ENCODE data around the gene COL15A1.
A peak's percentile ranks its signal among the peaks of the same experiment; 100 is the strongest.
"Not testable (repeated sequence)": the region's sequence is repeated elsewhere in the genome, so short reads cannot be mapped to it uniquely, and the experiment has no call there.

COL15A1 gene

DNA sequence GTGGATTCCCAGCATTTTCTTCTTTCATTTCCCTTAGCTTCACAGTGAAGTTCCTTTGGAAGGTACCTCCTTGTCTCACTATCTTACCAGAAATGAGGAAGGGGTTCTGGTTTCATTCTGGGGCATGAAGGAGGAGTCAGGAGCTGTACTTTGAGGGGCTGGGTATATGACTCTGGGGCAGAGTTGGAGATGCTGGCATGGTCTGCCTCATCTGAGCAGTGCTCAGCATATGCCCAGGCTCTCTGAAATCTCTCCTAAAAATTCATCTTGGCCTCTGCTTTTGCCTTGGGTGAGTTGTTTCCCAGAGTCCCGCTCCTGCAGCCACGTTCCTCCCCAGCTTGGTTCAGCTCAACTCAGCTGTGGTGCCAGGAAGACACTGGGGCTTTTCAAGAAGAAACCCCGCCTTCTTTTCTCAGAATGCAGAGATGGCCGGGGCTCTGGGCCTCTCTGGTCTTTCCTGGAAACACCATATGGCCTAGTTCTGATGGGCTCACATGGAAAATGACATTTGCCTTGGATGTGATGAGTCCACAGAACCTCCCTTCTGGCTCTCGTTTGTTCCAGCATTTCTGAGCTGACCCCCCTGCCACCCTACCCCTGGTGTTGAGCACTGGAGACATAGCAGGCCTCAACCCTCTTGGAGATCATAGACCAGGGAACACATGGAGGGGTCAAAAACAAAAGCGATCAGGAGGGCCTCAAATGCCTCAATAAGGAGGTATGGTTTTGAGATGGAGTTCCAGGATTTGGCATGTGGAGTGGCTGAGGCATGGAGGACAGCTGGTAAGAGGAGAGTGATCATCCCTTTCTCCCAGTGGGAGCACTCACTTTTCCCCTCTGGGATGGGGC, 149.2 kb downstream of the COL15A1 start:
- DNase-seq = peak; percentile 48

DNA sequence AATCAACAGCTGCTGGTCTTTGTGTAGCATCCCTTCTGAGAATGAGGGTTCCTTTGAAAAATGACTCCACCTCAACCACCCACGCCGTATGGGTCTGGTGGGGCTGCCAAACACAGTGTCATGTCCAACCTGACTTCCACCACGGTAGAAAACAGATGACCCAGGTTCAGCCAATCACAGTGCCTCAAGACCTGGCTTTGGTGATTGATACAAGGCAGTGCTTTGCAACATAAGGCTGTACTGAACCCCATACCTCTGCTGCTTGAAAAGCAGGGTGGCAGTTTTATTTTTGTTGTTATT, 149.7 kb downstream of the COL15A1 start:
- no peak for DNase-seq

DNA sequence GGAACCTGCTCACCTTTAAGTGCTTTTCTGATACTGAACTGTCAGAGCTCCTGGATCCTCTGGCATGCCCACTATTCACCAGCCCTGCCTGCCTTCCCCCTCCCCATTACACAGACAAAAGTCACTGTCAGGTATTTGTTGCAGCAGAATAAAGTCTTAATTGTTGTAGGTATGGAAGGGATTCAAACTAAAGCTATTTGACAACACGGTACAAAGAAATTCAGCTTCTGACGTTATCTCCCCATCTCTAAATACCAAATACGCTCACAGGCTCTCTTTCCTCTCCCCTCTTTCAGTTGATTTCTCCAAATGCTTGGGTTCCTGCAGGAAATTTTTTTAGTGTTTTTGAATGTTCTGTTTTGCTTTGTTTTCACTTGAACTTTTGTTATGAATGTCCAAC, 151.9 kb downstream of the COL15A1 start:
- DNase-seq = no peak

DNA sequence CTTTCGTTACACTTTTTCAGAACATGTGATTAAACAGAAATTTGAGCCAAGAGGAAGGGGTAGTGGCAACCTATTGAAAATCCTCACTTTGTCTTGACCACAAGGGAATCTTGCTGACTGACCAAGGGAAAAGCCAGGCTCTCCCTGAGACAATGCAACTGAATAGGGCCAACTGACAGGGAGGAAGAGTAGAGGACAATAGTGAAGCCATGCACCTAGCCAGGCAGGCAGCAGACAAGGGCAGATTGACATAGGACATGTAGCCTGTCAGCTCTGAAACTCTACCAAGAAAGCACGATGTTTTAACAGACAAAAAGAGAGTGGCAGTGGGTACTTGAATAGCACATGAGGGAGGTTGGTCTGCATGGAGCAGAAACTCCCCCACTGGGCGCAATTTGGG, 152.7 kb downstream of the COL15A1 start:
- no peak for DNase-seq

DNA sequence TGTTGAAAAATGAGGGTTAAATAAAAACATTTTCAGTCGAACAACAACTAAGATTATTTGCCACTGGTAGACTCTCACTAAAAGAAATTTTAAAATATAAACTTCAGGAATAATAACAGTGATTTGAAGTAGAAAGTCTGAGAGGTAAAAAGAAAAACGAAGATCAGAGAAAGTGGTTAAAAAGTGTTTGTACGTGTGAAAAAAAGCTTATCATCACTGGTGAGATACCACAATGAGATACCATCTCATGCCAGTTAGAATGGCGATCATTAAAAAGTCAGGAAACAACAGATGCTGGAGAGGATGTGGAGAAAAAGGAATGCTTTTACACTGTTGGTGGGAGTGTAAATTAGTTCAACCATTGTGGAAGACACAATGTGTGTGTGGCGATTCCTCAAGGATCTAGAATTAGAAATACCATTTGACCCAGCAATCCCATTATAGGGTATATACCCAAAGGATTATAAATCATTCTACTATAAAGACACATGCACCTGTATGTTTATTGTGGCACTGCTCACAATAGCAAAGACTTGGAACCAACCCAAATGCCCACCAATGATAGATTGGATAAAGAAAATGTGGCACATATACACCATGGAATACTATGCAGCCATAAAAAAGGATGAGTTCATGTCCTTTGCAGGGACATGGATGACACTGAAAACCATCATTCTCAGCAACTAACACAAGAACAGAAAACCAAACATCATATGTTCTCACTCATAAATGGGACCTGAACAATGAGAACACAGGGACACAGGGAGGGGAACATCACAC, 156.3 kb downstream of the COL15A1 start:
- not testable (repeated sequence) for DNase-seq

GRCh38 chr9:99101271-99101670, 157.6 kb downstream of the COL15A1 start:
- no peak for DNase-seq

- DNase-seq = no peak
Observed at GRCh38 chr9:99101812-99102211, 158.1 kb downstream of the COL15A1 start.

GRCh38 chr9:99103054-99103895, 159.6 kb downstream of the COL15A1 start:
- DNase-seq = no peak

GRCh38 chr9:99103901-99104458, 160.3 kb downstream of the COL15A1 start:
- DNase-seq = no peak

DNA sequence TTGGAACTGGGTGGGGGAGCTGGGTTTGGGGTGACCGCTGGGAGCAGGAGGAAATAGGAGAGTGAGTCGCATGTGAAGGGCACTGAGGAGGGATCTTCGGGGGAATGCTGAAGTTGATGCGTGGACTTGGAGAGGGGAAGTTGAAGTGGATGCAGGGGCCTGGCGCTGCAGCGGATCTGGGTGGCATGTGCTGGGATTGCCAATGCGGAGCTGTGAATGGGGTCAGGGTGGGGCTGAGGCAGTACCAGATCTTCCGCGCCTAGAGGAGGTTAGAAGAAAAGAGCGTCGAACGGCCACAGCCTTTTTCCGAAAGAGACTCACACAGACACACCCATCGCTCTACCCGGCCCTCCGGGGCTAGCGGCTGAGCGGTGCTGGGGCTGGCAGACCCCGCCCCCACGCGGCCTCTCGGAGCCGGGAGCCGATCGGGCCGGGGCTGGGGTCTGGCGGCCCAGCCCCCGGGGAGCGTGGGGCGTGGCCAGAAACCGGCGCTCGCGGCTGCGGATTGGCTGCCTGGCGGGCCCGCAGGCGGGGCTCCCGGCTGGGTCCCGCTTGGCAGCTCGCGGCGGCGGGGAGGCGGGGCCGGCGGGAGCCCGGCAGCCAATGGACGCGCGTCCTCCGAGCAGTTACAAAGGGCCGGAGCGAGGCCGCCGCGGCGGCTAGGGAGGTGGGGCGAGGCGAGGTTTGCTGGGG, 160.9 kb downstream of the COL15A1 start, which contains the start of gene TGFBR1:
Gene TGFBR1, plus strand, starts transcription at position 655 of the 693 bp plus-strand sequence. CDS start 93 bp downstream, outside the sequence.
- peak; percentile 95 for DNase-seq

- no peak for DNase-seq
Observed at GRCh38 chr9:99105152-99106043, 161.7 kb downstream of the COL15A1 start.

- DNase-seq = no peak
Observed at GRCh38 chr9:99106044-99106375, 162.3 kb downstream of the COL15A1 start.

DNA sequence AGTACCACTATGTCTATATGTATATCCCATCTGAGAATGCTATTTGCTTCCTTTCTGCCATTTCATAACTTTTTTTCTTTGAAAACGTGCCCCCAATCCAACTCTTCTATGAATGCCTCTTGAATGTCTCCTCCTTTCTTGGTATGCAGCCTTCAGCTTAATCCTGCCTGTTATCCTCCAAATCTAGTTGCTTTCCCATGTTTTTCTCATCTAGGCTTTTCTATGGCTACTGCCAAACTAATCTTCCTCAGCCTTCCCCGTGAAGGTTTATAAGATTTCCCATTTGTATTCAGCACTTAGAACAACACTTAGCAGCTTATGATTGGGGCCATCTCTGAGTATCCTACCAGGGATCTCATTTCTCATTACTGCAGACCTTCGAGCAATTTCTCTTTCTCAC, 163.7 kb downstream of the COL15A1 start:
- no peak for DNase-seq

GRCh38 chr9:99108131-99108530, 164.4 kb downstream of the COL15A1 start:
- DNase-seq = no peak

DNA sequence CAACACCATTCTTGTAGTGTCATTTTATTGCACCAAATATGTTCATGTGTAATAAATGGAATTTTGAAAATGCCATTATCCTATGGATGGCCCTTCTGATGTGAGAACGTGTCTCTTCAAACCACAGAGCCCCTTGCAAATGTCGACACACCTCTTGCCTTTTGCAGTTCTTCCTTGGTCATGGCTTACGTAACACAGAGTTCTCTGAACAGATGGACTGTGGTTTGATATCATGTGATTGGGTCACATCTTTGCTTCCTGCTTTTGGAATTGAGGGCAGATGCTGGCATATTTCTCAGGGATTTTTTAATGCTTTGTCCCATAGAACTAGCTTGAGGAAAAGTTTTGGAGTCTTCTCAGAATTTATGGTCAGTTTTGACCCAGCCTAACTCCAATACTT, 165.8 kb downstream of the COL15A1 start:
- peak; percentile 25 for DNase-seq

GRCh38 chr9:99112750-99113413, 169.2 kb downstream of the COL15A1 start:
- DNase-seq = peak; percentile 71

DNA sequence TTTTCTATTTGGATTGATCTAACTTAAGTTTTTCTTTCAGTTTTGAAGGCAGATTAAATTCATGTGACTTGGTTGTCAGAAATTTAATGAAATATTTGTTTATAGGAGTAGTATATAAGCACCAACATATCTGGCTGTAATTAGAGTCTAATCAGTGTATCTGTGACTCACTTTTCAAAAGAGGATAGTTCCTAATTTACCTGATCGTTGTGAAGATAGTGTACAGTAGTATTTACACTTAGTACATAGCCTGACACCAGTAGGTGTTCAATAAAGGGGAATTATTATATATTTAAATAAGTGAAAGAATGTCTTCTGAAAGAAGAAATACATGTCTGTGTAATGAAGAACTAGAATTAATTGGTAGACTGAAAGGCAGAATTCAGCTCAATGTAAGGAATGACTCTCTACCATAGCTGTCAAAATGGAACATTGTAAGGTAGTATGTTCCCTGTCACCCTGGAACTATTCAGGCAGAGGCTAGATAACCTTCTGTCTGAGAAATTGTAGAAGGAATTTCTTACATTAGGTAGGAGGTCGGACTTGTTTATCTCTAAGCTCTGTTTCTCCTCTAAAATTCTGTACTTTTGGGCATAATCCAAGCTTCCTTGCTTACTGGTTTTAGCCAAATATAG, 169.8 kb downstream of the COL15A1 start:
- DNase-seq = no peak

DNA sequence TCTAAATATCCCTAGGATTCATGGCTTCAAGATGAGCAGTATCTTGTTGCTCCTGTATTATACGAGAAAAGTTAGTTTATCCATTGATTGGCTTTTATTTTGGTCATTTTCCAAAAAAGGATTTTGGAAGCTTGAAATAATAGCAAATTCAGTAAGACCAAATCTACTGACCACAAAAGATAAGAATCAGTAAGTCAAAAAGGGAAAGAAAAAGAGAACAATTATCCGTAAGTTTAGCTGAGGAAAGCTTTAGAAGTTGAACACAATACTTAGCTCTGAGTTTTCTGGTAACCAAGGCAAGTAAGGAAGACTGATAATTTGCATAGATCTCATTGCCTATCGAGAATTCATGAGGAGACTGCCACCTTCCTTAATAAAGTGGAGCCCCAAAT, 170.3 kb downstream of the COL15A1 start:
- DNase-seq = no peak

- no peak for DNase-seq
Observed at GRCh38 chr9:99114846-99115500, 171.3 kb downstream of the COL15A1 start.

DNA sequence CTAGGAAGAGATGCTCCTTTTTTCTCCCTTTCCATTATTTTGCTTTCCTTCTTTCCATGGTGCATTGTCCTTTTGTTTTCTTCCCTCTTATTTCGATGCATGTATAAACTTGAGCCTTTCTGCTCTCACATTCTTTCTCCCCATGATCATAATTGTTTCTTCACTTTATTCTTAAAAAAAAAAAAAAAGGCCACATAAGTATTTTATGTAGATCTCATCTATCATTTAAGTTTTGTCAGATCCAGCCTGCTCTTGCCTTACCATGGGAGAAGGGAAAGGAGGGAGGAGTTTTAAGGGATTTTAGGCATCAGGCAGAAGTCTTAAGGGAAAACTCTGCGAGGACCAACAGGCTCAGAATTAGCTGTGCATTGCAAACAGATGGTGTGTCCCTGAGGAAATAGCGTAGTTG, 172.3 kb downstream of the COL15A1 start:
- DNase-seq = no peak
